GM18909 (cell line): ENCODE measurements around the gene ZG16.

ENCODE experiments used
- ATAC-seq: cut with Tn5 transposase; IDR thresholded peaks from one replicate; pipeline ENCODE4 v1.9.1; 2021; ENCODE audit warnings: mild to moderate bottlenecking; ENCODE audit not compliant: unreplicated experiment, poor library complexity

The ZG16 gene

DNA sequence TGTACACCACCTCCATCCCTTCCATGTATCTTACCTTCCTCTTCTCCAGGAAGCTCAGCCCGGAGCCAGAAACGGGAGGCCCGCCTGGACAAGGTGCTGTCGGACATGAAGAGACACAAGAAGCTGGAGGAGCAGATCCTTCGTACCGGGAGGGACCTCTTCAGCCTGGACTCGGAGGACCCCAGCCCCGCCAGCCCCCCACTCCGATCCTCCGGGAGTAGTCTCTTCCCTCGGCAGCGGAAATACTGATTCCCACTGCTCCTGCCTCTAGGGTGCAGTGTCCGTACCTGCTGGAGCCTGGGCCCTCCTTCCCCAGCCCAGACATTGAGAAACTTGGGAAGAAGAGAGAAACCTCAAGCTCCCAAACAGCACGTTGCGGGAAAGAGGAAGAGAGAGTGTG lies 41.5 kb downstream of the ZG16 start:
- ATAC-seq: no peak

DNA sequence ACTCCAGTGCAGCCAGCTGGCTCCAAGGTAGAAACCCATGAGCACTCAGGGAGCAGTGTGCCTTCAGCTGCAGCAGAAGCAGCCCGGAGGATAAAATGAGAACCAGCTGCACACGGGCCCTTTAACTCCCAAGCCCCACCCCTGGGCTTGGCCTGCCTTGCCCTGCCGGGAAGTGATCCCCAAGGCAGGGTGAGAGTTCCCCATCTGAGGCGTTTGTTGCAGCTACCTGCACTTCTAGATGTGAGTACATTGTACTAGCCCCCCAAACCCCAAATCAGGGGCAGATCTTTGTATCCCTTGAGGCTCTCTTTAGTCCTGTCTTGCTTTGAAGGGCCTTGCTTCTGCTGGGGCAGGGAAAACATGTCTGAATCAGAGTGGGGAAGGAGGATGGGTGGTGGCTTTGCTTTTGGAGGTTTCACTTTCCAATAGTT lies 42.2 kb downstream of the ZG16 start, which contains the start of gene MVP:
MVP (plus strand) TSS at position 192 of the 431 bp plus-strand sequence. CDS start 10,088 bp downstream, outside the sequence.
- ATAC-seq: no peak

DNA sequence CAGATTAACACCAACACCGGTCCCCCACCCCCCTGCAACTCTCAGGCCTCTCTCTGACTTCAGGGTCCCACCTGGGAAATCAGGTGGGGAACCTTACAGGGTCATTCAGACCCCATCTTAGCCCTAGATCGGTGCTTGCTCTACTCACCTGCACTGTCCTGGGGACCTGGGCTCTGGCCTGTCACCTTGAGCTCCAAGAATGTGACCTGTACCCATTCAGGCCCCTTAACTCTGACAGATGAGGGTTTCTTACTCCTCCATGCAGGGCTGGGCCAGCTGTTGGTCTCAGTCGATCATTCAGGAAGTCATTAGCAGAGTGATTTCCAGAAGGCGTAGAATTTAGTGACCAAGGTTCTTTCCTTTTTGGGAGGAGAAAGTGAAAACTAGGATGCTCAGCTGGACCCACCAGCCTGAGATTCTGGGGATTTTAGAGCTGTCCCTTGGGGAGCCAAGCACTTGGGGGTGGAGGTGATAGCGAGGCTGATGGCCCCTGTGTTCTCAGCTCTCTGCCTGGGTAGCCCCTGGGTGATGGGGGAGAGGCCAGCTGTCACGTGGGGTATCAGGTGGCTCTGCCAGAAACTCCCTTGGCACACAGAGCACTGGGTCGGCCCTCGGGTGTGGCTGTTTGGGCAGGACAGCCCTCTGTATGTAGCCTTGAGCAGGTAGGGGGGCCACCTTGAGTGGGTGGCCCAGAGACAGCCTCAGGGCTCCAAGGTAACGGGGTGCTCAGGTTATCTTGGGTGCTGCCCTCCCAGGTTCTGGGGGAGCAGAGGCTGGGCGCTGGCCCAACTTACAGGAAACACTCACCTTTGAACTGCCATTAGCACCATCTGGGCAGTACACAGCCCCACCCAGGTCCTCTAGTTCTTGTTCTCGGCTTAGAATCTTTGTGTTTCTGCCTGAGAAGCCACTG lies 42.9 kb downstream of the ZG16 start:
- ATAC-seq: peak; percentile 42

DNA sequence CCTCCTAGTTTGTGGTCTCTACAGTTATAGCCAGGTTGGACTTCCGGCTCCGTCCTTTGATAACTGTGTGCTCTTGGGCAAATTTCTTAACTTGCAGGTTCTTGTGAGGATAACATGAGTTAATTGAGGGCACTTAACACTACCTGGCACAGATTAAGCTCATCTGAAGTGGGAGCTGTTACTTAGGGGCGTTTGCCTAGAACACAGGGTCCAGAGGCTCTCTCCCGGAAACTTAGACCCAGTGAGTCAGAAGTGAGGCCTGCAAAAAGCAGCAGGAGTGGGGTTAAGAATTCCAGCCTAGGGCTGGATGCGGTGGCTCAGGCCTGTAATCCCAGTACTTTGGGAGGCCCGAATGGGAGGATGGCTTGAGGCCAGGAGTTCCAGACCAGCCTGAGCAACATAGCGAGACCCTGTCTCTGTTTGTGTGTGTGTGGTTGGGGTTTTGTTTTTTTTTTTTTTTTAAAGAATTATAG lies 43.6 kb downstream of the ZG16 start:
- no peak for ATAC-seq

DNA sequence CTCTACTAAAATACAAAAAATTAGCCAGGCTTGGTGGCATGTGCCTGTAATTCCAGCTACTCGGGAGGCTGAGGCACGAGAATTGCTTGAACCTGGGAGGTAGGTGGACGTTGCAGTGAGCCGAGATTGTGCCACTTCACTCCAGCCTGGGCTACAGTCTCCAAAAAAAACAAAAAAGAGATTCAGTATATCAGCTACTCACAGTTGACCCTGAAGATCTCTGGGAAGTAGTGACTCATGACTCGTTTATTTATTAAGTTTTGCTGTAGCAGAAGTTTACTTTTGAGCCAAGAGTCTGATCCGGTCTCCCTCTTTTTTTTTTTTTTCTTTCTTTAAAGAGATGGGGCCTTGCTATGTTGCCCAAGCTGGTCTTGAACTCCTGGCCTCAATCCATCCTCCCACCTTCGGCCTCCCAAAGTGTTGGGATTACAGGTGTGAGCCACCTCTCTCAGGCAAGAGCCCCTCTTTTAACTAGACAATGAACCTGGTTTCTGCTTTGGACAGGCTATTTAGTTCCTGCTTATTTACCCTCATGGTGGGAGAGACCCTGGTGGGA lies 46.6 kb downstream of the ZG16 start:
- ATAC-seq: no peak

DNA sequence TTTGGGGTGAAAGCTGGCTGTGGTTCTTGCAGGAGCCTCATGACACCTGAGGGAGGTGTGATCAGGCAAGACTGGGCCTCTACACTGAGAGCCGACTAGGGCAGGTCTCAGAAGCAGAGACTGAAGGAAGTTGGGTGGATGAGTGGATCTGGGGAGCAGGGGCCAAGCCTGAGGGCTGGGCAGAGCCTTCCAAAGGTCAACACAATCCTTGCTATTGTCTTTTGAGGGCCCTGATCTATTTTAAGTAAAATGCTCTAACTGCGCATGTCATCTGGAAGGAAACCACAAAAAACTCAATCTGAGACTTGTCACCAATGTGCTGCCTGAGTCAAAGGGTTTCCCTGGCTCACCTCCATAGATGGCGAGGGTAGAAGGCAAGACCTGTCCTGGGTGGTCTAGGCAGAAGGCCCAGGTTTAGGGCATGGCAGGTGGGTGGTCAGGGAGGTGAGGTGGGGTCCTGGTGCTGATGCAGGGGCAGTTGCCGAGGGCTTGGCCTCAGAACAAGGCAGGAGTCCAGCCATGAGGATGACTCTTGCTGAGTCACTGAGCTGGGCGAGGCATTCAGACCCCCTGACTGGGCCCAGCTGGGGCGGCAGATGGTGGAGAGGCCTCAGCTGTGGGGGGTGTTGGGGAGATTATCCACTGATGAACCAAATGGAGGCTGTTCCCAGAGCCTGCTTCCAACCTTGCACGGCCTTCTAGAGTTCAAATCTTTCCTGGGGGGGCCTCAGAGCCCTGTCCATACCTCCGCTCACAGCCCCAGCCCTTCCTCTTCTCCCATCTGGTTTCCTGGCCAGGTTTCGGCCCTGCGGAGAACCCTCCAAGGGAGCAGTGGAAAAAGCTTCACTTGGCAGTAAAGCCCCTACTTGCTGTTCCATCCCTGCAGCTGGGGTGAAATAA lies 47.3 kb downstream of the ZG16 start:
- ATAC-seq: no peak

DNA sequence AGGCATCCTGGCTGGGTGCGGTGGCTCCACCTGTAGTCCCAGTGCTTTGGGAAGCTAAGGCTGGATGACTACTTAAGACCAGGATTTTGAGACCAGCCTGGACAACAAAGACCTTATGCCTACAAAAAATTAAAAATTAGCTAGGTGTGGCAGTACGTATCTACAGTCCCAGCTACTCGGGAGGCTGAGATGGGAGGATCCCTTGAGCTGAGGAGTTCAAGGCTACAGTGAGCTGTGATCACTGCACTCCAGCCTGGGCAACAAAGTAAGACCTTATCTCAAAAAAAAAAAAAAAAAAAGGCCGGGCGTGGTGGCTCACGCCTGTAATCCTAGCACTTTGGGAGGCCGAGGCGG lies 48.3 kb downstream of the ZG16 start:
- ATAC-seq: no peak

DNA sequence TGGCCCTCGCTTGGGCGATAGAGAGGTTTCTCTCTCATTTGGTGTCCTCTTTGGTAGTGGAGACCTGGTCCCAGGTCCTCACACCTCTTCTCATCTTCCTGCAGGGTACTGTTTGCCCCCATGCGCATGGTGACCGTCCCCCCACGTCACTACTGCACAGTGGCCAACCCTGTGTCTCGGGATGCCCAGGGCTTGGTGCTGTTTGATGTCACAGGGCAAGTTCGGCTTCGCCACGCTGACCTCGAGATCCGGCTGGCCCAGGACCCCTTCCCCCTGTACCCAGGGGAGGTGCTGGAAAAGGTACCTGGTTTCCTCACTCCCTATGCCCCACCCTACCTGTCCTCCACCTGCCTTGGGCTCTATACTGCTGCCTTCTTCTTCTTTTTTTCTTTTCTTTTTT lies 52.7 kb downstream of the ZG16 start:
- no peak for ATAC-seq

DNA sequence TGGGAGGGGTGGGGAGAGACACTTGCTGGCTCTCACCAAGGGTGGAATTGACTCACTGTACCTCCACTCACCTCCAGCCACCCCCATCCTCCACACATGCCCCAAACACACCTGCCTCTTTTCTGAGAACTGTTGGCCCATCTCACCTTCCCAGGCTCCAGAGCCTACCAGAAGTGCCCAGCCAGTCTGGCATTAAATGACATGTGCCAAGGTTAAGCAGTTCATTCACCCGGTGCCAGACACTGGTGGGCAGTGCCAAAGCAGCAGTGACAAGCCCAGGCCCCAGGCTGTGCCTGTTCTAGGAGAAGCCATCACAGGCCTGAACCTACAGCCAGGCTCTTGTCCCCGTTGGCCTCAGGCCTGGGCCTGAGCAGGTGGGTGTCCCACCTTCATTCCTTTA lies 53.4 kb downstream of the ZG16 start:
- ATAC-seq: no peak
